Fibroblast of gingiva (primary cell): ENCODE measurements around the gene CLEC7A.
A peak's percentile ranks its signal among the peaks of the same experiment; 100 is the strongest.

Source experiments
- DNase-seq: peaks from one replicate; pipeline ENCODE4 v3.0.0-alpha.2; 2011; ENCODE audit warnings: low read depth

The CLEC7A gene

DNA sequence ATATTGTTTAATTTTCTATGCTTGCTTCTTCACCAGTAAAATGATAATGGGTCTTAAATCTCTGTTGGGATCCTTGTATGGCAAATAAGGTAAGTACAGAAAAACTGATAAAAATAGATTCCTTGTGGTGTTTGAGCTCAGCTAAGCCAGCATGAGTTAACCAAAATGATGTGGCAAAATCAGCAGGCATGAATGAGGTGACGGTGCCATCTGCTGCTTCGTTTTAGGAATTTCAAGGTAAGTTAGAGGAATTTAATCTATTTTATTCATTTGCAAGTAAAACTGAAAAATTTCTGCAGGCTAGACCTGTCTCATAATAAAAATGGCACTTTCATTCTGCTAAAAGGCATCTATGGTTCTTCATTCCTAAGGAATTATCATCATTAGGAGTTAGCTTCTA is 10.0 kb upstream of the CLEC7A start:
- peak; percentile 44 for DNase-seq

DNA sequence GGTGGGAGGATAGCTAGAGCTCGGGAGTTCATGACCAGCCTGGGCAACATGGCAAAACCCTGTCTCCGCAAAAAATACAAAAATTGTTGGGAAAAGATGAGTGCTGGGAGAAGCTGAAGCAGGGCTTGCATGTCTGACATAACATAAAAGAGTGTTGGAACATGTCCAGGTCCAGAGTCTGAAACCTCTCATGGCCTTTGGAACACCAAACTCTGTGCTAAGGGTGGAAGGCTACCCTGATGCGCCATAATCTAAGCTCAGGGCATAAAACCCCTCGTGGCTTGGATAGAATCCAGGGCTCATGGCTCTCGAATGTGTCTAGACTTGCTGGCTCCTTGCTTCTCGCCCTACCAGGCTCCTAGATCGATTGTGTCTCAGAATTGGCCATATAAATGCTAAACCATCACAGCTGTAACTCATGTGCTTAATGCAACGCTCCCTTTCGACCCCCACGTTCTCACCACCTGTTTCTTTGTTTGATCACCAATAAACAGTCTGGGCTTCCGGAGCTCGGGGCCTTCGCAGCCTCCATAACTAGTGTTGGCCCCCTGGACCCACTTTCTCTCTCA is 6.7 kb upstream of the CLEC7A start:
- DNase-seq: no peak

- DNase-seq: no peak
Measured at GRCh38 chr12:10135126-10135525, 5.1 kb upstream of the CLEC7A start.

DNA sequence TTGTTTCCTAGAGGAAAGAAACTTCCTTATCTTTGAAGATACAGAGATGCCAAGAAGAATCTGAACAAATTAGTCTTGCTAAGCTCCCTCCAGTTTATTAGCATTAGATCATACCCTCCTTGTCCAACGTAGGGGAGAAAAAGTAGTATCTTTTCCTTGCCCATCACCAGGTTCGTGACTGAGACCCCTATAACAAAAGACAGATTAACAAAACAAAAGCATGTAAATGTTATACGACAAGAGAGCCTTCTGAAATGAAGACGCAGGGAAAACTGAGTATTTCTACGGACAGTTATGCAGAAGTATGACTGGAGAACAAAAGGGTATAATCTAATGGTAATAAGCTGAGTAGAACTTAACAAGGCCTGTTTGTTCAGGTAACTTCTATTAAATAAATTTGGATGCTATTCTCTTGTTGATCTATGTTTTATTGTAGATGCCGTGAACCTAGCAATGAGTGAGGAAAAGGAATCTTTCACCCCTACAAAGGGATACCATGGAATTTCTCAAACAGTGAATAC is 2.9 kb upstream of the CLEC7A start:
- no peak for DNase-seq

- DNase-seq: no peak
Measured at GRCh38 chr12:10131111-10131690, 1.2 kb upstream of the CLEC7A start.

GRCh38 chr12:10128687-10129086 is 1.3 kb downstream of the CLEC7A start:
- no peak for DNase-seq

DNA sequence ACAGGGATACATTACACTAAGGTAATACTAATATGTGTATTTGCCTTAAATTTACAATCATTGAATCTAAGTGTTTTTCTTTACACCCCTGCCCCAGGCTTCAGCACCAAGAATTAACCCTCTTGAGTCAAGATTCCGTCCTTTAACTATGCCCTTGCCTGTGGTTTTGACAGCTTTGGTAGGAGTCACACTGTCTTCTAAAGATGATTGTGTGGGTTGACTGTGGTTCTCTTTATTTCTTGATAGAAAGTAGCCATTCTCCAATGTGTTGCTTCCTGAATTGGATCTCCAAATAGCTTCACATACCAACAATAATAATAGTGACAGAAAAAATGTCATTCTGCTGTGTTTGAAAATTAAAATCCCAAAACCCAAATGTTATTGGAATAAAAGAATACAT is 3.6 kb downstream of the CLEC7A start:
- no peak for DNase-seq

DNA sequence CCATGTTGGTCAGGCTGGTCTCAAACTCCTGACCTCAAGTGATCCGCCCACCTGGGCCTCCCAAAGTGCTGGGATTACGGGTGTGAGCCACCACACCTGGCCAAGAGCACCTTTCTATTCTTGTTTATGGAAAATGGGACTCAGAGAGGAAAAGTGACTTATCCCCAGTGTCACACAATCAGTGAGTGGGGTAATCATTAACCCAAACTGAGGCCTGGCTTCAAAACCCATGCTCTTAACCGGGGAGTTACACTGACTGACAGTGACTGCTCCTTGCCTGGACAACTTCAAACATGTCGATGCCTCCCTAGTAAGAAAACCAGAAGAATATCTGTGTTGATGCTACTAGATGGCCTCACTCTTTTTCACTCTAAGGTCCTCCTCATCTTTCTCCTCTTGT is 7.3 kb downstream of the CLEC7A start:
- no peak for DNase-seq

DNA sequence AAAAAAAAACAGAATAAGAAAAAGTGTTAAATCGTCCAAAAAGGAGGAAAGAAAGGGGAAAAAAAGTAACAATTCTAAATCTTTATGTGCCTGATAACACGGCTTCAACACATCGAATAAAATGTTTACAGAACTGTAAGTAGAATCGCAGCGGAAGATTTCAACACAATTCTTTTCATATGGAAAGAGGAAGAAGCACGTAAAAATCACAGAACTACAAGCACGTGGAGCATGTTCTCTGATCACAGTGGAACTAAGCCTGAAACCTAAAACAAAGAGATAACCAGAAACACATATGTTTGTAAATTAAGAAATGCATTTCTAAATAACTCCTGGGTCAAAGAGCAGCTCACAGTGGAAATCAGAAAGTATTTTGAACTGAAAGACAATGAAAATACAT is 8.7 kb downstream of the CLEC7A start:
- DNase-seq: no peak

DNA sequence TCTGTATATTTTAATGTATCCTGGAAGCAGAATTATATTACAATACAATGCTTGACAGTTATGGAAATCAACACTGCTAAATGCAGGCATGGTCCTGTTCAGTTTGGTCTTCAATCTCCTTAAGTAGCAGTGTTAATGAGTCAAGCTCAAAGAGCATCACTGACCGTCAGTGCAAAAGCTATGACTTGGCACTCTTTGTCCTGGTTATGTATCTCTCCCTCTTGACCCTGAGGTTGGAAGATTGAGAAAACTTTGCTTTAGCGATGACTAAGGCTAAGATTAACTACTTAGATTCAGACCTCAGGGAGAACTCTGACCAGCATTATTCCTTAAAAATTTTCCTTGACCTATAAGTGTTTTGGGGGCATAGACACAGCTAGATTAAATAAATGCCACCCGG is 10.9 kb downstream of the CLEC7A start:
- DNase-seq: no peak

- DNase-seq: no peak
Measured at GRCh38 chr12:10115890-10116289, 14.1 kb downstream of the CLEC7A start.

GRCh38 chr12:10115311-10115710 is 14.7 kb downstream of the CLEC7A start:
- DNase-seq: no peak

- DNase-seq: no peak
Measured at GRCh38 chr12:10113920-10114319, 16.1 kb downstream of the CLEC7A start.

DNA sequence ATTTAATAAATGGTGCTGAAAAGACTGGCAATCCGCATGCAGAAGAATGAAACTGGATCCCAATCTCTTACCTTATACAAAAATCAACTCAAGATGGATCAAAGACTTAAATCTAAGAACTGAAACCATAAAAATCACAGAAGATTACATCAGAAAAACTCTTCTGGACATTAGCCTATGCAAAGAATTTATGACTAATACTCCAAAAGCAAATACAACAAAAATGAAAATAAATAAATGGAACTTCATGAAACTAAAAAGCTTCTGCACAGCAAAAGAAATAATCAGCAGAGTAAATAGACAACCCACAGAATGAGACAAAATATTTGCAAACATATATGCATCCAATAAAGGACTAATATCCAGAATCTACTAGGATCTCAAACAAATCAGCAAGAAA is 16.9 kb downstream of the CLEC7A start:
- DNase-seq: peak; percentile 24

DNA sequence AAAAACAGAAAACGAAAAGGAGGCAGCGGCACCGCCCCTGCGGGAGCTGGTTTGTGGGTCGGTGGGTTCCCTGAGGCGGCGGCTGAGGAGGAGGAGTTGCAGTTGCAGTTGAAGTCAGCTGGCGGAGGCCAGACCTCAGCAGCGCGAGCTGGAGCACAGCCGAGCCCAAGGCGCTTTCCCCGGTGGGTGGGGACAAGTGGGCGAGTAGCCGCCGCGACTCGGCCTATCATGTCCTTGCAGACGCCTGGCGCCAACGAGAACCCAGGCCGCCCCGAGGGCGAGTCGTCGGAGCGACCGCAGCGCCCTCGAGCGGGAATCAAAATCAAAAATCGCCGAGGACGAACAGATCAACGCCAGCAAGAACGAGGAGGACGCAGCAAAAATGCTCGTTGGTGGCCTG is 18.5 kb downstream of the CLEC7A start:
- DNase-seq: no peak

DNA sequence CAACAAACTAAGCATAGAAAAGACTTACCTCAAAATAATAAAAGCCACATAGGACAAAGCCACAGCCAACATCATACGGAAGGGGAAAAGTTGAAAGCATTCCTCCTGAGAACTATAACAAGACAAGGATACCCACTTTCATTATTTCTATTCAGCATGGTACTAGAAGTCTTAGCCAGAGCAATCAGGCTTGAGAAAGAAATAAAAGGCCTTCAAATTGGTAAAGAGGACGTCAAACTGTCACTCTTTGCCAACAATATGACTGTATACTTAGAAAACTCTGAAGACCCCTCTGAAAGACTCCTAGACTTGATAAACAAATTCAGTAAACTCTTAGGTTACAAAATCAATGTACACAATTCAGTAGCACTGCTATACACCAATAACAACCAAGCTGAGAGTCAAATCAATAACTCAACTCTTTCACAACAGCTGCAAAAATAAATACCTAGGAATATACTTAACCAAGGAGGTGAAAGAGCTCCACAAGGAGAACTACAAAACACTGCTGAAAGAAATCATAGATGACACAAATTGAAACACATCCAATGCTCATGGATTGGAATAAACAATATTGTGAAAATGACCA is 19.6 kb downstream of the CLEC7A start:
- DNase-seq: no peak

DNA sequence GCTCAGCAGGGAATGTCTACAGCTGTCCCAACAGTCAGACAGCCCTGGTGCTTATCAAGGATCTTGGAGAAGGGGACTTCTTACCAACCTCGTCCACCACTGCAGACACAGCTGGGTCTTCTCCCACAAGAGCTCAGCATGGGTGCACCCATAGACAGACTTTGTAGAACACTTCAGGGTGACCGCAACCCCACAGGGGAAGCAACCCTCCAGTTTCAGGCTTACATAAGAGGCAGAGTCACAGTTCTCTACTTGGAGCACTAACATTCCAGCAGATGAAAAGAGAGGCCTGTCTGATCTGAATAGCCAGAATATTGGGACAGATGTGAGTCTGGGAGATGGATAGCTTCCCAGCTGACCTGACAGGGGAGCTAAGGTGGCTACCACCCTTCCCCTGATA is 27.7 kb downstream of the CLEC7A start:
- DNase-seq: no peak

GRCh38 chr12:10101648-10102220 is 28.3 kb downstream of the CLEC7A start:
- no peak for DNase-seq

- peak; percentile 62 for DNase-seq
Measured at GRCh38 chr12:10101042-10101579, 28.9 kb downstream of the CLEC7A start.

DNA sequence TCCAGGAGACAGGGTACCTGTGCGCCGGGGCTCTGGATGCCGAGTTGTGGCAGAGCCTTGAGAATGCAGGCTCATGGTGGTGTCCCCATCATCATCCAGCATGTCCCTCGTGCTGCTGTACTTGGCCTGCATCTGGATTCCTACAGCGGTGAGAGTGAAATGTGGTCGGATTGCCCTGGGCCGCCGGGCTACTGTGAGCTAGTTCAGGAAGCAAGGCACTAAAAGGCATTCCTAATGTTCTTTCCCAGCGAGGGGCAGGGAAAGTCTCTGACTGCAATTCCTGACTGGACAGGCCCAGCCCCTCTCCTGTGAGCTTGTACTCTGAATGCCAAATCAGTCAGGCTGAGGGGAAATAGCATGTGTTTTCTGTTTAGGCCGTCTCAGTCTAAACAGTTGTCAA is 31.2 kb downstream of the CLEC7A start, which contains the start of gene CLEC1A:
TSS of gene CLEC1A (minus strand) at position 195 of the 400 bp plus-strand sequence. CDS start at position 132, 63 bp downstream.
- peak; percentile 2 for DNase-seq

DNA sequence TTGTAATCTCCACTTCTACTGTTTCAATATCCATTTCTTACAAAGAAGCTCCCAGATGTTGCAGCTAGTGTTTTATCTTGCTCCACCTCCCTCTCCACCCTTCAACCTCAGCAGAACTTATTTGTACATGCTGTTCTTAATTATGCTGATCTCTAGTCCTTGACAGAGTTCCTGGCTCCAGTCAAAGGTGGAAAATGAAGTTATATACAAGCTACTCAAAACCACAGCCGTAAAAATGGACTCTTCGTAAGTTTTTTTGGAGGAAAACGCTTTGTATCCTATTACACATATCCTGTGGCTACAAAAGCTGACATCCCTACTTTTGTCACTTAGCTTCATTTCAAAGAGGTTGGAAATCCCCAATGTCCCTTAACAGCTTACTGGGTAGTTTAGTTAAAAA is 32.5 kb downstream of the CLEC7A start:
- peak; percentile 62 for DNase-seq

GRCh38 chr12:10095971-10096370 is 34.0 kb downstream of the CLEC7A start:
- DNase-seq: no peak
